ENCODE measurements around the gene CASK.

The CASK gene

DNA sequence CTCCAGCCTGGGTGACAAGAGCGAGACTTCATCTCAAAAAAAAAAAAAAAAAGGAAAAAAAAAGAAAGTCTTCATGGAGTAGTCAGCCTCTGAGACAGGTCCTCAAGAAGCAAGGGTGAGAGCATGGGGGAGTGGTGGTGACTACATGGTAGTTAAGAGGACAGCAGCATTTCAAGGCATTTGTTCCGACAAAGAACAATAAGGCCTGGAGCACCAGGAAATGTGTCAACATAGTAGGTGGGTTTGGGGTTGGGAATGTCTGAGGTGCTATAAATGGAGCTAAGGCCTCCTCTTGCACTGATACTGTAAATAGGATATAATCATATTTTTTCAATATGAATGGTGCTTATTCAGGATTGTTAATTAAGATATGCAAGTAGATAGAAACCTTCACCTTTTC lies 165.0 kb downstream of the CASK start:
- peak; percentile 30 for DNase-seq (ENCODE audit: low read depth)
- TF ChIP-seq, protein P1, sequence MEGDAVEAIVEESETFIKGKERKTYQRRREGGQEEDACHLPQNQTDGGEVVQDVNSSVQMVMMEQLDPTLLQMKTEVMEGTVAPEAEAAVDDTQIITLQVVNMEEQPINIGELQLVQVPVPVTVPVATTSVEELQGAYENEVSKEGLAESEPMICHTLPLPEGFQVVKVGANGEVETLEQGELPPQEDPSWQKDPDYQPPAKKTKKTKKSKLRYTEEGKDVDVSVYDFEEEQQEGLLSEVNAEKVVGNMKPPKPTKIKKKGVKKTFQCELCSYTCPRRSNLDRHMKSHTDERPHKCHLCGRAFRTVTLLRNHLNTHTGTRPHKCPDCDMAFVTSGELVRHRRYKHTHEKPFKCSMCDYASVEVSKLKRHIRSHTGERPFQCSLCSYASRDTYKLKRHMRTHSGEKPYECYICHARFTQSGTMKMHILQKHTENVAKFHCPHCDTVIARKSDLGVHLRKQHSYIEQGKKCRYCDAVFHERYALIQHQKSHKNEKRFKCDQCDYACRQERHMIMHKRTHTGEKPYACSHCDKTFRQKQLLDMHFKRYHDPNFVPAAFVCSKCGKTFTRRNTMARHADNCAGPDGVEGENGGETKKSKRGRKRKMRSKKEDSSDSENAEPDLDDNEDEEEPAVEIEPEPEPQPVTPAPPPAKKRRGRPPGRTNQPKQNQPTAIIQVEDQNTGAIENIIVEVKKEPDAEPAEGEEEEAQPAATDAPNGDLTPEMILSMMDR (IDR thresholded peaks at IDR 0.05; ENCODE audit: low read length, missing control alignments) = no peak
- H3K4me3 ChIP-seq (replicated peaks; ENCODE audit: low read depth, low read length) = no peak overlapping the region

DNA sequence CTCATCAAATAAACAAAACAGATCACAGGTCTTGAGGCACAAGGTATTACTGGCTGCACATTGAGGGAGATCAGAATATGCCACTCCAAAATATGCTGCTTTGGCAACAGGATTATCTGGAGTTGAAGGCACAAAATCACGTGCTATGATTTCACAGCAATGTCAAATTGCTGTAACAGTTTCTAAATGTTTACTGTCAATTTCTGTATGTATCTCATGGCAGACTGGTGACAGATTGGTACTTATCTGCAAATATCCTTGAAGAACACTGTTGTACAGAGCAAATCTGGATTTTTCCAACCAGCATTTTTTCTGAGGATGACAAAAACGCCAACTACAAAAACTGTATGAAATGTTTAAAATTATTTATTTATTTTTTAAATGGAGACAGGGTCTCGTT lies 172.6 kb downstream of the CASK start:
- no peak for DNase-seq (ENCODE audit: low read depth)
- TF ChIP-seq, protein P1 (IDR thresholded peaks at IDR 0.05; ENCODE audit: low read length, missing control alignments) = no peak
- no peak overlapping the region for H3K4me3 ChIP-seq (replicated peaks; ENCODE audit: low read depth, low read length)

DNA sequence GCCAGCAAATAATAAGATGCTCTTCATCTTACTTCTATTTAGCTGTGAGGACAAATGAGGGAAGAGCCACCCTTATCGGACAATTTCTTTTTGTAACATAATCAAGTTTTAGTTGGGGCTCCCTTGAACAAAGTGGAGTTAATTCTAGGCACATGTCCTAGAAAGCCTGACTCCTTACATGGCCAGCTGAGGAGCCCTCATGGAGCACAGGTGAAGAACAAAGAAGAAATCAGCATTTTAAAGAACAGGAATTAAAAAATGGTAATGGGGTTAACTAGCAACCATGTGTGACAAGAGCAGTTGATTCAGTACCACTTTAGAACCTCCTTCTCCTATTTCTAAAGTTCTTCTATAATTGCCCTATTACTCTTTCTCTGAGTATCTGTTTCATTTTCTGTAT lies 183.5 kb downstream of the CASK start:
- H3K4me3 ChIP-seq (replicated peaks; ENCODE audit: low read depth, low read length) = no peak overlapping the region
- no peak for DNase-seq (ENCODE audit: low read depth)
- TF ChIP-seq, protein P1 (IDR thresholded peaks at IDR 0.05; ENCODE audit: low read length, missing control alignments) = no peak

DNA sequence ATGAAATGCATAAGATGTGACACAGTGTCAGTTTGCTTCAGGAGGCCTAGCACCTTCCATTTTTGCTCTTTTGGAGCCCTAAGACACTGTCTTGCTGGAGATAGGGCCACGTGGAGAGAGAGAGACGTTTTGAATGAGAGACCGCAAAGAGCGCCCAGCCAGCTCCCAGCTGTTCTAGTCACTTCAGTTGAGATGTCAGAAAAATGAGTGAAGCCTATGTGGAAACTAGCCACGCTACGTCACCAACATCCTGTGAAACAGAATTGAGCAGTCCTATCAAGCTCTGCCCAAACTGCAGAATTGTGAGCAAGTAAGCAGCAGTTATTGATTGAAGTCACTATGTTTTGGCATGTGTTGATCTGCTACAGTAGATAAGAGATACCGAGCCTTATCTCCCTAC lies 186.3 kb downstream of the CASK start:
- no peak overlapping the region for H3K4me3 ChIP-seq (replicated peaks; ENCODE audit: low read depth, low read length)
- TF ChIP-seq, protein P1 (IDR thresholded peaks at IDR 0.05; ENCODE audit: low read length, missing control alignments) = no peak
- no peak for DNase-seq (ENCODE audit: low read depth)

DNA sequence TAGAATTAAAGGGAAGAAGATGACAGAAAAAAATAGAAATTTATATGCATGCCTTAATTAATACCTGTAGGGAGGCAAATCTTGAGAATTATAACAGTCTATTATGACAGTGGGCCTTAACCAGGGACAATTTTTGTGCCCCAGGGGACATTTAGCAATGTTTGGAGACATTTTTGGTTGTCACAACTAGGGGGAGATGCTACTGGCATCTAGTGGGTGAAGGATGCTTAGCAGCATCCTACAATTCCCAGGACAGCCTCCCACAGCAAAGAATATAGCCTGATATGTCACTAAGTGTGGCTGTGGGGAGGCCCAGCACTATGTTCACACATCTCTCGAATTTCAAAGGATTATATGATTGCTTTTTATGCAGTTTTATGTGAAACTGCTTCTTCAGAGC lies 188.8 kb downstream of the CASK start:
- H3K4me3 ChIP-seq (replicated peaks; ENCODE audit: low read depth, low read length) = no peak overlapping the region
- TF ChIP-seq, protein P1 (IDR thresholded peaks at IDR 0.05; ENCODE audit: low read length, missing control alignments) = peak; percentile 52
- peak; percentile 33 for DNase-seq (ENCODE audit: low read depth)

DNA sequence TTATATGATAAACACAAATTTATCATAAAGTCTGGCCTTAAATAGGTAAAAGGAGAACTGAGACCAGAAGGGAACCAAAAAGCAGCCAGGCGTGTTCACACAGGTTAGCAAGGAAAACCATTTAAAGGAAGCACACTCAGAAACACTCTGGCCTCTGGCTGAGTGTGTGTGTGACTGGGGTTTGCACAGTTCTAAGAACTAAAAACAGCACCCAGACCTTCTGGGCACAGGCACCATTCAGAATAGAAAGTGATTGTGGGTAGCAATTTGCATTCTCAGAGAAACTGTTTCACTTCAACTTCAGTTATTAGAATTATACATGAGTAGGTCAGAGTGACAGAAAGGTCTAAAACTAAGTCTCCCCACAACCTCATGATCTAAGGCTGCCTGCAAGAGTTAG lies 189.4 kb downstream of the CASK start:
- H3K4me3 ChIP-seq (replicated peaks; ENCODE audit: low read depth, low read length) = no peak overlapping the region
- TF ChIP-seq, protein P1 (IDR thresholded peaks at IDR 0.05; ENCODE audit: low read length, missing control alignments) = no peak
- DNase-seq (ENCODE audit: low read depth) = no peak

DNA sequence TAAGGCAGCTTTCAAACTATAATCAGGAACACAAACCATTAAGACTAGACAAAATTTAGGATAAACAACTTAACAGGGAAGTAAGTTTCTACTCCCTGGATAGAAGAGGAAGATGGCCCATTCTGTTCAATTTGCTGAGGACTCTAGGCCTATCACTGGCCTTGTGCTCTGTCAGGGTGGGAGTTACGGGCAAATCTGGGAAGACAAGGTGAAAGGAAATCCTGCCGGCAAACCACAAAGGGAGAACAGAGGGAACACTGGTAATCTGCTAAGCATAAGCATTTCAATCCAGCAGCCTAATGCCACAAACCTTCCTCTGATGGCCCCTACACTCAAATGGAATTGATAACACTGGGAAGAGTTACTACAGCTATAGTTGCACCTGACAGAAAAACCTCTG lies 191.1 kb downstream of the CASK start:
- no peak for DNase-seq (ENCODE audit: low read depth)
- TF ChIP-seq, protein P1 (IDR thresholded peaks at IDR 0.05; ENCODE audit: low read length, missing control alignments) = no peak
- H3K4me3 ChIP-seq (replicated peaks; ENCODE audit: low read depth, low read length) = no peak overlapping the region
